ENCODE results near the gene CCDC97.

- TF ChIP-seq, protein P1, sequence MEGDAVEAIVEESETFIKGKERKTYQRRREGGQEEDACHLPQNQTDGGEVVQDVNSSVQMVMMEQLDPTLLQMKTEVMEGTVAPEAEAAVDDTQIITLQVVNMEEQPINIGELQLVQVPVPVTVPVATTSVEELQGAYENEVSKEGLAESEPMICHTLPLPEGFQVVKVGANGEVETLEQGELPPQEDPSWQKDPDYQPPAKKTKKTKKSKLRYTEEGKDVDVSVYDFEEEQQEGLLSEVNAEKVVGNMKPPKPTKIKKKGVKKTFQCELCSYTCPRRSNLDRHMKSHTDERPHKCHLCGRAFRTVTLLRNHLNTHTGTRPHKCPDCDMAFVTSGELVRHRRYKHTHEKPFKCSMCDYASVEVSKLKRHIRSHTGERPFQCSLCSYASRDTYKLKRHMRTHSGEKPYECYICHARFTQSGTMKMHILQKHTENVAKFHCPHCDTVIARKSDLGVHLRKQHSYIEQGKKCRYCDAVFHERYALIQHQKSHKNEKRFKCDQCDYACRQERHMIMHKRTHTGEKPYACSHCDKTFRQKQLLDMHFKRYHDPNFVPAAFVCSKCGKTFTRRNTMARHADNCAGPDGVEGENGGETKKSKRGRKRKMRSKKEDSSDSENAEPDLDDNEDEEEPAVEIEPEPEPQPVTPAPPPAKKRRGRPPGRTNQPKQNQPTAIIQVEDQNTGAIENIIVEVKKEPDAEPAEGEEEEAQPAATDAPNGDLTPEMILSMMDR (conservative IDR thresholded peaks at IDR 0.05 in 1 of 2, IDR thresholded peaks at IDR 0.05 in 1 of 2; ENCODE audit: extremely low read depth in 1 of 2, insufficient read depth in 1 of 2, low read depth in 1 of 2, low read length in 2 of 2): no peak
- TF ChIP-seq EZH2 (IDR thresholded peaks at IDR 0.05; ENCODE audit: borderline replicate concordance, low read length): no peak
Measured at GRCh38 chr19:41350735-41351338, 40.9 kb downstream of the CCDC97 start.
